Memory B cell (primary cell): Measurements from ENCODE around the gene ROBO2.

Experiments
- ATAC-seq: fragments of 150-1000 bp; cut with Tn5 transposase; 2 replicates; pipeline ENCODE4 v1.10.0; 2021; ENCODE audit warnings: low read depth, mild to moderate bottlenecking, moderate library complexity
- DNase-seq, 2 donors: peaks; one replicate each; pipeline ENCODE4 v3.0.0; 2022; ENCODE audit warnings: low spot score in 2 of 2
- H3K27ac Mint-ChIP-seq: one replicate; pipeline ENCODE4 v1.8.0; 2022; ENCODE audit warnings: mild to moderate bottlenecking, moderate library complexity, mixed read lengths
- H3K27me3 Mint-ChIP-seq: one replicate; pipeline ENCODE4 v1.8.0; 2022; ENCODE audit warnings: mixed read lengths
- H3K36me3 Mint-ChIP-seq: one replicate; pipeline ENCODE4 v1.8.0; 2022; ENCODE audit warnings: mild to moderate bottlenecking, mixed read lengths
- H3K4me1 Mint-ChIP-seq: one replicate; pipeline ENCODE4 v1.8.0; 2022; ENCODE audit warnings: mixed read lengths
- H3K4me3 Mint-ChIP-seq: one replicate; pipeline ENCODE4 v1.8.0; 2022; ENCODE audit warnings: mild to moderate bottlenecking, moderate library complexity, mixed read lengths
- H3K9me3 Mint-ChIP-seq: one replicate; pipeline ENCODE4 v1.8.0; 2022; ENCODE audit warnings: mixed read lengths

Gene ROBO2

DNA sequence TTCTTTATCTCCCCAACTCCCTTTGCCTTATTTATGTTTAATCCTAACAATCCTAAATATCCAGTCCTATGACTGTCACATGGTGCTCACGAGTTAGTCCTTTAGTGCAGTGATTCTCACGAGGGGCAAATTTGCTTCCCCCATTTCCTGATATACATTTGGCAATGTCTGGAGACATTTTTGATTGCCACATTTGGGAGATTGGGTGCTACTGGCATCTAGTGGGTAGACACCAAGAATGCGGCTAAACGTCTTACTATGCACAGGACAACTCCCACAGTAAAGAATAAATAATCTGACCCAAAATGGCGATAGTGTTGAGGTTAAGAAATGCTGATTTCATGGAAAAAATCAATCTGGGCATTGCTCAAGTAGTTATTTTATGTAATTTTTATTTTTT, 466.5 kb downstream of the ROBO2 start:
- Mint-ChIP-seq H3K9me3 (peaks cover 6% of the 10 kb centered on the region), H3K27ac (no peak overlapping the region), H3K4me1 (no peaks in the 10 kb centered on the region), H3K27me3 (no peaks in the 10 kb centered on the region), H3K4me3 (no peak overlapping the region), H3K36me3 (no peaks in the 10 kb centered on the region)
- DNase-seq = no peak
- ATAC-seq = no peak

DNA sequence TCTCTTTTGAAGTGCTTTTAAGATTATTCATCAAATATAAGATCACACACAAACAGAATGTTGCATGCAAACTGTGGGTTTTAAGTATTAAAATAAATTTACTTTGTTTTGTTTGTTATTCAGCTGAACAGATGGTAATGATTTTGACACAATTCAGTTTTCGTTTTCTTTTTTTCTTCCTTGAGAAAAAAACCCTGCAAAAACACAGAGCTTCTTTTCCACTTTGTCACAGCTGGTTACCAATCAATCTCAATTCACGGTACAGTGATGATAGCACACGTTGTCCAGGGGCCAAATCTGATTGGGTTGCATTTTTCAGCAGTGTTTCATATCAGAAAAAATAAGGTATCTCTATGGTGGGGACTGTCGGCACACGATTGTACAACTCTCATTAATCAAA, 473.6 kb downstream of the ROBO2 start:
- Mint-ChIP-seq H3K4me3 (no peak overlapping the region), H3K27ac (no peak overlapping the region), H3K27me3 (no peaks in the 10 kb centered on the region), H3K9me3 (peaks cover 8% of the 10 kb centered on the region), H3K4me1 (no peaks in the 10 kb centered on the region), H3K36me3 (no peaks in the 10 kb centered on the region)
- ATAC-seq = no peak
- no peak for DNase-seq

DNA sequence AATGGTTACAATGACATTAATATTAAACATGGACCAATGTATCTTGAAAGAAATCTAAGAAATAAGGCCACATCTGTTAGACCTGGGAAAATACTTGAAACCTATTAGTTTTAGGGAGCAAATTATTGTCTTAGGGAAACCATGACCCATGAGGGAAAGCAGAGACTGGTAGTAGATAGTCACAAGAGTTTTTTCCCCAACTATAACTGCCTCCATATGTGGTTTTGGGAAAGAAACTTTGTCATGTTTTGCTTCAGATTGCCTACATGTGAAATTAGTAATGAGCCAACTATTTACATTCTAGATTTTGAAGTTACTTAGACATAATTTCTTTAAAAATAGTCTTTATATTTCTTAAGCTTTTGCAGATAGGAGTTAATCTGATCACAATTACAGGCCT, 474.9 kb downstream of the ROBO2 start:
- Mint-ChIP-seq H3K36me3 (no peaks in the 10 kb centered on the region), H3K4me1 (no peaks in the 10 kb centered on the region), H3K27me3 (no peaks in the 10 kb centered on the region), H3K27ac (no peak overlapping the region), H3K4me3 (no peak overlapping the region), H3K9me3 (peaks cover 5% of the 10 kb centered on the region)
- ATAC-seq (no peak), DNase-seq (no peak)

DNA sequence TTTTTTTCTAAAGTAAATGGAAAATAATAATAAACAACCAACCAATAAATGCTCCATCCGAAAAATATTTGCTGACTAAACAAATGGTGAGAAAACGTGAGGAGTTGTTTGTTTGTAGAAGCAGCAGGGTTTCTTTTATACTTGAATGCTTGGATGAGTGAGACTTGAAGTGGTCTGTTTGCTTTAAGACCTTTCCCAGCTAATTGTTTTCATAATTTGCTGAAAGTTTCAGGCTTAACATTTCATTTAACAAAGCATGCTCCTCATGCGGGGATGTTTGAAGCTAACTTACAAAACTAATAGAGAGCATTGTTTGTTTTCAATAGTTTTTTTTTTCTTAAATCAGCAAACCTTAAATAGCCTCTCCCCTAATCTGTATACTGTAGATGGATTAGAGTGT, 484.6 kb downstream of the ROBO2 start:
- Mint-ChIP-seq H3K27me3 (no peaks in the 10 kb centered on the region), H3K36me3 (no peaks in the 10 kb centered on the region), H3K4me1 (no peaks in the 10 kb centered on the region), H3K27ac (no peak overlapping the region), H3K9me3 (peaks cover 4% of the 10 kb centered on the region), H3K4me3 (no peak overlapping the region)
- DNase-seq = no peak
- no peak for ATAC-seq

DNA sequence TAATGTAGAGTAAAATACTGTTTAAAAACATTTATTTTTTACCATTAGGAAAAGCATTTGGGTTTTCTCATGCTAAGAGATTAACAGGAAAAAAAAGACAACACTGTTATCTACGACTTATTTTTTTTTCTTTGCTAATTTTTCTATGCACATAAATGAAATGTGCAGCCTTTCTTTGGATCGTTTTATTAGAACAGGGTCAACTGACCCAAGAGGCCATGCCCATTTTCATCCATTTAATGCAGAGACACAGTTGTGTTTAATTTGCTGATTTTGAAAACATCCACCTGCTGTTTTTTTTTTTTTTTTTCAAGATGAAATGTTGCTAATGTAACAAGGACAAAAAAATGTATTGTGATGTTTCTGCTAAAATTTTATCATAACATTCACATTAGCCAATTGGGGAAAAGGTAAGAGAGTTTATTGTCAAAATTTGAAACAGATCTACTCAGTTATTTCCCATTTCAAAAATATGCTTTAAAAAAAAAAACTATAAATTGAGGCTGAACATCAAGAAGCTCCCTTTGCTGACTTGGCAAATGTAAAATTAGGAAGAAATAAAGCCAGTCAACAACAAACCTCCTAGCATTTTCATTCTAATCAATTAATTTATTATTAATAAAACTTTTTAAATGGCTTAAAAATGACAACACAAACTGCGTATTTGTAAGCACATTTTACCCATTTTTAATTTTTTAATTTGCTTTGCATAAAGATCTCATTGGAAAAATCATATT, 485.2 kb downstream of the ROBO2 start:
- ATAC-seq (no peak), DNase-seq (no peak)
- no peaks in the 10 kb centered on the region for H3K4me1 Mint-ChIP-seq
- H3K27me3 Mint-ChIP-seq = no peaks in the 10 kb centered on the region
- H3K9me3 Mint-ChIP-seq = peaks cover 4% of the 10 kb centered on the region
- no peak overlapping the region for H3K4me3 Mint-ChIP-seq
- H3K36me3 Mint-ChIP-seq = no peaks in the 10 kb centered on the region
- H3K27ac Mint-ChIP-seq = no peak overlapping the region

DNA sequence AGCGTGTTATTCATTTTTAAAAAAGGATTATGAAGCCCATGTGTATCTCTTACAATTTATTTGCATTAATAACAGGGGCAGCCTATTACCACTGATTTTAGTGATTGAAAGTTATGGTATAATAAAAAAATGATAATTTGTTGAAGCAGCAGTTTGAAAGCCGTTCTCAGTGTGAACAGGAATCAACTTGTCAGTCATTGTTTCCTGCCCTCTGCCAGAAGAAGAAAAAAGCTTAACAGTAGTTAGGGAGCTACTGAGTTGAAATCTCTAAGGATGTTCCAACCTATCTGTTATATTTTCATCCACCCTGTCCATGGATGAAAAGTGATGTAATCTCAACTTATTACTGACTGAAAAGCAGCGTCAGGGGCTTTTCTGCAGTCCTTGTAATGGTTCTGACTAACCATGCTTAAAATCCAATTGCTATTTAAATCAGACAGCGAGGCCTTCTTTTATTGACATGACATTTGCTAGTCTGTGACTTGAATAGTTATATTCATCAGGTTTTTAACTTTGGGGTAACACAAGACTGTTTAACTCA, 486.7 kb downstream of the ROBO2 start:
- ATAC-seq (no peak), DNase-seq (no peak)
- Mint-ChIP-seq H3K4me1 (no peaks in the 10 kb centered on the region), H3K4me3 (no peak overlapping the region), H3K27ac (no peak overlapping the region), H3K9me3 (peaks cover 4% of the 10 kb centered on the region), H3K27me3 (no peaks in the 10 kb centered on the region), H3K36me3 (no peaks in the 10 kb centered on the region)

DNA sequence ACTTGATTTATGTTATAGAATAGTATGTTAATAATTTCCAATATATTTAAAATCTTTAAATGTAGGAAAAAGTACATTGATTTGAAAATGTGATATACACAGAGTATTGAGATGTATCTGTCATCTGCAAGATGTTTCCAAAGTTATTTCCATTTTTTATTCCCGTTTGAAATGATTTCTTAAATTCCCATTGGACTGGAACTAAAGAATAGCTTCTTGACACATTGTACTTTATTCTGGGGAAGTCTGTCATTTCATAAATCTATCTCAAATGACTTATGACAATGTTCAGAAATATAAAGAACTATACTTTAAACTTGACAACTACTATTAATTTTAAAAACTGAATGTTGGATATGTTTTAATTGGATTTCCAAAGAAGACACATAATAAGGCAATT, 489.6 kb downstream of the ROBO2 start:
- Mint-ChIP-seq H3K9me3 (peaks cover 4% of the 10 kb centered on the region), H3K27ac (no peak overlapping the region), H3K4me3 (no peak overlapping the region), H3K36me3 (no peaks in the 10 kb centered on the region), H3K27me3 (no peaks in the 10 kb centered on the region), H3K4me1 (no peaks in the 10 kb centered on the region)
- ATAC-seq (no peak), DNase-seq (no peak)

DNA sequence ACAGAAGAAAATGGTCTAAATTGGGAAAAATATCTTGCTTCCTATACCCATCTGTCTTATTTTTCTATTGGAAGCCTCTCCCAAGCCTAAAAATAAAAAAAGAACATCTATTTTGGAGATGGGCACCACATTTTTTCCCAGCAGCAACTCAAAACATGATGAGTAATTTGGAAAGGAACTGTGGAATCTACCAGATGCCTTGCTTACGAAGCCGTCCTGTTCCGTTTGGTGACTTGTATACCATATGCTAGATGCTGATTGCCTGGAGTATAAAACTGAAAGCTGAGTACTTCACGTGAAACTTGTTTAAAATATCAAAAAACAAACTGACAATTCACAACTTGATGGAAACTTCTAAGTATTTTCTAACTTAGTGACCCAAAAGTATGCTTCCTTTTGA, 491.0 kb downstream of the ROBO2 start:
- H3K27ac Mint-ChIP-seq = no peak overlapping the region
- no peaks in the 10 kb centered on the region for H3K36me3 Mint-ChIP-seq
- no peaks in the 10 kb centered on the region for H3K4me1 Mint-ChIP-seq
- ATAC-seq = no peak
- no peak overlapping the region for H3K4me3 Mint-ChIP-seq
- H3K27me3 Mint-ChIP-seq = no peaks in the 10 kb centered on the region
- H3K9me3 Mint-ChIP-seq = peaks cover 4% of the 10 kb centered on the region
- no peak for DNase-seq

DNA sequence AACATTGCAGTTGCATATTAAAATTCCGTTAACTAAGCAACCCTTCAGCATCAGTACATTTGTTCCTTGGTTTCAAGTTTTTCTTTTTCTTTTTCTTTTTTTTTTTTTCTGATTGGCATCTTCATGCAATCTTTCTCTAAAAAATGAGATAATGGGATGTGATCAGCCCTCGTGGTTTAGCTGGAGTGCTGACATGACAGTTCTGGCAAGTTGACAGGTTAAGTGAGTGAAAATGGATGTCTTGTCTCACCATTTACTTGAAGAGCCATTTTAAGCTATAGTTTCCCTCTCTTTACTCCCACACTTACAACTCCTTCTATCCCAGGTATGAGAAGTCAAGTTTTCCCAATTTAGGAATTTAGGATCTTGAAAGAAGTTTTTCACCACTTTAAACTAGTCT, 495.2 kb downstream of the ROBO2 start:
- Mint-ChIP-seq H3K9me3 (peaks cover 5% of the 10 kb centered on the region), H3K4me1 (no peaks in the 10 kb centered on the region), H3K27ac (no peak overlapping the region), H3K36me3 (no peaks in the 10 kb centered on the region), H3K27me3 (no peaks in the 10 kb centered on the region), H3K4me3 (no peak overlapping the region)
- ATAC-seq (no peak), DNase-seq (no peak)

DNA sequence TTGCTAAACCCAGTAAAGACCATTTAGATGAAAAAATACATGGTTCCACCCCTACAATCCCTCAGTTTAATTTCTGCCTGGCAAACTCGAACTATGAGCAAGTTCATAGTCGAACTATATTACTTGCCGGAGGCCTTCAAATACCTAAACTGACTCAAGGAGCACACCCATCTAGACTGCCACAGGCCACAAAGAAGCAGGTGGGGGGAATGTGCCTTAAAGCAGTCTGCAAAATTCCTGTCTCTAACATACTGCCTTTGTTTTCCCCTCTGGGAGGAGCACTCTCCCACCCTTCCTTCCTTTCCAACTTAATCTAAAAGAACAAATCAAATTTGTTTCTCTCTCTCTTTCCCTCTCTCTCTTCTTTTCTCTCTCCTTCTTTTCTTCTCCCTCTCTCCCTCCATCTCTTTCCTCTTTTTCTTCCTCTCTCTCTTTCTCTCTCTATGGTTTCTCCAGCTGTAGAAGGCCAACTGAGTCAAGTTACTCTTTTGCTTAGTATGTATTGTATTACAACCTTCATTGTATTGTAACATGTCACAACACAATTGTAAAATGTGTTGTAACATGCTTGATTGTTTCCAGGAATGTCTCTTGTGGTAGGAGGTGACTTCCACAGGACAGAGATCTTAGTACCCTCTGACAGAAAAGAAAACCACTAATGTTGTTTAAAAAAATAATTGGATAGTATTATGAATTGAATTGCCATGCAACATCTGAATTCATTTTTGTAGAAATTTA, 496.3 kb downstream of the ROBO2 start:
- Mint-ChIP-seq H3K27me3 (no peaks in the 10 kb centered on the region), H3K4me3 (no peak overlapping the region), H3K4me1 (no peaks in the 10 kb centered on the region), H3K36me3 (no peaks in the 10 kb centered on the region), H3K9me3 (peaks cover 5% of the 10 kb centered on the region), H3K27ac (no peak overlapping the region)
- no peak for ATAC-seq
- DNase-seq = no peak

DNA sequence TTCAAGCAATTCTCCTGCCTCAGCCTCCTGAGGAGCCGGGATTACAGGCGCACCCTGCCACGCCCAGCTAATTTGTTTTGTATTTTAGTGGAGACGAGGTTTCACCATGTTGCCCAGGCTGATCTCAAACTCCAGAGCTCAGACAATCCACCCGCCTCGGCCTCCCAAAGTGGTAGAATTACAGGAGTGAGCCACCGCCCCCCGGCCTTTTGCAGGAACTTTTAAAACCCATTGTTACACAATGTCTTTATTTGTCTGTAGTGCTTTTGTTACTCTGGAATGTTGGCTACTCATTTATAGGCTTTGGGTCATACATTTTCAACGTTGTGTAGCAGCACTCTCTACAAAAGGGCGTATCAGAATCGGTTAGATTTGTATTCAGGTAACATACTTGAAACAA, 499.1 kb downstream of the ROBO2 start:
- H3K27ac Mint-ChIP-seq = no peak overlapping the region
- no peak for ATAC-seq
- H3K36me3 Mint-ChIP-seq = no peaks in the 10 kb centered on the region
- no peak for DNase-seq
- peaks cover 5% of the 10 kb centered on the region for H3K9me3 Mint-ChIP-seq
- H3K4me3 Mint-ChIP-seq = no peak overlapping the region
- no peaks in the 10 kb centered on the region for H3K4me1 Mint-ChIP-seq
- H3K27me3 Mint-ChIP-seq = no peaks in the 10 kb centered on the region

DNA sequence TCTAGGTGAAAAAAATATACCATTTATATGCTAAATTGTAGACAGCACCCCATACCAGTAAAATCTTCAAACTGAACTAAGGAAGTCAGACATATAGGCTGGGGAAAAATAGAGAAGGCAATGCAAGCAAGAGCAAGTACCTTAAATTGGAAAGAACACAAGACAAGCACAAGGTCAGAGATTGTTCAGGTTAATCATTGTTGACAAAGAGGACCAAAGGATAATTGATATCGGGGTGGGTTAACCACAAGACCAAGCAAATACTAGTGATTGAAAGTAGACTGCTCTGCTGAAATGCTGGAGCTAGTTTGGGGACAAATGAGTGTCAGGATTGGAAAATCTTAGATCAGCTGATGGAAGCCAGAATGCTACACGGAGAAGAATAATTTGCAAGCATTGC, 499.8 kb downstream of the ROBO2 start:
- H3K4me1 Mint-ChIP-seq = no peaks in the 10 kb centered on the region
- no peak overlapping the region for H3K27ac Mint-ChIP-seq
- H3K9me3 Mint-ChIP-seq = peaks cover 5% of the 10 kb centered on the region
- no peak overlapping the region for H3K4me3 Mint-ChIP-seq
- ATAC-seq (no peak), DNase-seq (no peak)
- H3K36me3 Mint-ChIP-seq = no peaks in the 10 kb centered on the region
- no peaks in the 10 kb centered on the region for H3K27me3 Mint-ChIP-seq

DNA sequence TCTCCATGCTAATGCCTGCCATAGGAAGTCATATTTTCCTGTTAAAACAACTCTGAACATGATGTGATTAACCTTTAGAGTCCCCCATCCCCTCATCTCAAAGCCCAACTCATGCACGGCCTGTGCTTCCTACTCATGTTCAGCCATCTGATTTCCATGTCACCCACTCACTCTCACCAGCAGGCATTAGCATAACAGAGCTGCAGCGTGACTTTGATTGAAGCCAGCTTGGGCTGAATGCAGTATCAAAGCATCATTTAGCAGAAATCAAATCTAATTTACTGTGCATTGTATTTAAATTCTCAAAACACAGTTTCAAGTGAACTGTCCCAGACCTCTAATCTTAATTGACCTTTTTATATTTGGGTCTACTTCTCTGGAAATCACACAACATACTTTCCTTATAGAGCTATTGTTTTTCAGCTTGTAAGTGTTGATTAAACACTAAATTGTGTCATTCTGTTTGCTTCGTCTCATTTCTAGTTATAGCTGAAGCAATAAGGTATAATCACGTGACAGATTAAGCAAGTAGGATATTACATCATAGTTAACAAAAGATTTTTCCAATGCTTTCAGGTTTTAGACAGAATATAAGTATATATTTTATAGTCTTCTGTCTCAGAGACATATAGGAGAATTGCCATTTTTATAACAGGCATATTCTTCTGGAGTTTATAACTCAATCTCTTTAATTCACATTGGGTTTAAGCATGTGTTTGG, 501.5 kb downstream of the ROBO2 start:
- Mint-ChIP-seq H3K9me3 (peaks cover 7% of the 10 kb centered on the region), H3K4me1 (no peaks in the 10 kb centered on the region), H3K27me3 (no peaks in the 10 kb centered on the region), H3K4me3 (no peak overlapping the region), H3K27ac (no peak overlapping the region), H3K36me3 (no peaks in the 10 kb centered on the region)
- ATAC-seq (no peak), DNase-seq (no peak)

DNA sequence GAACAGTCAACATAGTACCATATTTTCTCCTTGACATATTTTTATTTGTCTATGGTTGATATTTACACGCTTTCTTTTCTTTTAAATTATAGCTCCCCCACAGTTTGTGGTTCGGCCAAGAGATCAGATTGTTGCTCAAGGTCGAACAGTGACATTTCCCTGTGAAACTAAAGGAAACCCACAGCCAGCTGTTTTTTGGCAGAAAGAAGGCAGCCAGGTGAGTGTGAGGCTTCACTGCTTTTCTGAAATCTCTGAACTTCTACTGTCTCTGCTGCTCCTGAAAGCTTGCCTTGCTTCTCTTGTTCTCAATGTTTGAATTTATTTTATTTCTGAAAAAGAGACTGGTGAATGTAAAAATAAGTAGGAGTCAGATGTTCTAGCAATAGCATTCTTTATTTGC, 506.3 kb downstream of the ROBO2 start:
- ATAC-seq = no peak
- H3K4me3 Mint-ChIP-seq = no peak overlapping the region
- H3K9me3 Mint-ChIP-seq = peaks cover 8% of the 10 kb centered on the region
- no peaks in the 10 kb centered on the region for H3K36me3 Mint-ChIP-seq
- no peaks in the 10 kb centered on the region for H3K27me3 Mint-ChIP-seq
- no peak overlapping the region for H3K27ac Mint-ChIP-seq
- H3K4me1 Mint-ChIP-seq = no peaks in the 10 kb centered on the region
- DNase-seq = no peak
